Measurements from ENCODE around the gene MXD4. TPM values are rescaled to one million over a fixed set of nuclear protein-coding genes. Genes with fewer than 3 reads are reported as not detected.

Gene MXD4
- total RNA-seq, 1 experiment from 2014 or later, result 9.1 TPM

DNA sequence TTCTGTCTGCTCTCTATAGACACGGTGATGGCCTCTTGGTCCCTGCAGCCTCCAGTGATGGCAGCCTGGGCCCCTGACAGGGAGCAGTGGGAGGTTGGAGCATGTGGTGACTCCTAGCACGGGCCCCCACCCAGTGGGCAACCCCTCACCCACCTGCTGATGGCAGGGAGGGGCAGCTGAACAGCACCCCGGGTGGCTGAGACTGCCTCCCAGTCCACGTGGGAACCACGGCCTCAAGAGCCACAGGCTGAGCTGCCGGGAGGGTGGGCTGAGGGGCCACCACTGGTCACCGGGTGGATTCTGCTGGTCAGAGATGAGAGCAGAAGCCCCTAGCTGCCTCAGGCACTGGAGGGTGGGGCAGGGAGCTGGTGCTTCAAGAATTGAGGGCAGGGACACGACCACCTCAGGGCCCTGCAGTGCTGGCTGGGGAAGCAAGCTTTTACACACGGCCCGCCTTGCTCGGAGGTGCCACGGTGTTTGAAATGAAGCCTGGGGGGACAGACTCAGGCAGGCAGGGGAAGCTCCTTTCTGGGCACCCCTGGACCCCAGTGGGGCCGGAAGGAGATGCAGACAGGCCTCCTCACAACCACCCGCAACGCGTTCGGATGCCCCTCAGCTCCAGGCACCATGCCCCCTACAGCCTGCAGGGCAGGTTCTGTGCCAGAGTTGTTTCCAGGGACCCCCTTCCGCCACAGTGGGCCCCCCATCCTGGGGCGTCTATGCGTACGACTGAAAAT lies 13.7 kb downstream of the MXD4 start:
- ChIA-PET POLR2A (ENCODE audit: low non-redundant PET) (no interaction called here), CTCF (no interaction called here)
- no peak overlapping the region for H3K27ac ChIP-seq (ENCODE audit: low read depth, low read length, poor library complexity, severe bottlenecking)
- no TSS peak for BruUV-seq (replicated peaks)
- TF ChIP-seq, protein P1, sequence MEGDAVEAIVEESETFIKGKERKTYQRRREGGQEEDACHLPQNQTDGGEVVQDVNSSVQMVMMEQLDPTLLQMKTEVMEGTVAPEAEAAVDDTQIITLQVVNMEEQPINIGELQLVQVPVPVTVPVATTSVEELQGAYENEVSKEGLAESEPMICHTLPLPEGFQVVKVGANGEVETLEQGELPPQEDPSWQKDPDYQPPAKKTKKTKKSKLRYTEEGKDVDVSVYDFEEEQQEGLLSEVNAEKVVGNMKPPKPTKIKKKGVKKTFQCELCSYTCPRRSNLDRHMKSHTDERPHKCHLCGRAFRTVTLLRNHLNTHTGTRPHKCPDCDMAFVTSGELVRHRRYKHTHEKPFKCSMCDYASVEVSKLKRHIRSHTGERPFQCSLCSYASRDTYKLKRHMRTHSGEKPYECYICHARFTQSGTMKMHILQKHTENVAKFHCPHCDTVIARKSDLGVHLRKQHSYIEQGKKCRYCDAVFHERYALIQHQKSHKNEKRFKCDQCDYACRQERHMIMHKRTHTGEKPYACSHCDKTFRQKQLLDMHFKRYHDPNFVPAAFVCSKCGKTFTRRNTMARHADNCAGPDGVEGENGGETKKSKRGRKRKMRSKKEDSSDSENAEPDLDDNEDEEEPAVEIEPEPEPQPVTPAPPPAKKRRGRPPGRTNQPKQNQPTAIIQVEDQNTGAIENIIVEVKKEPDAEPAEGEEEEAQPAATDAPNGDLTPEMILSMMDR (conservative IDR thresholded peaks at IDR 0.05; ENCODE audit: low read depth, low read length), result no peak
- TF ChIP-seq EZH2 (IDR thresholded peaks at IDR 0.05; ENCODE audit: borderline replicate concordance, low read depth, low read length, poor library complexity, severe bottlenecking), result no peak
- intact Hi-C loops (cut with micrococcal nuclease; ENCODE audit: unreplicated experiment), result no loop called here
- no peak for DNase-seq (ENCODE audit: low spot score)
- H3K4me1 ChIP-seq (ENCODE audit: insufficient read depth, low read length, poor library complexity, severe bottlenecking), result peaks cover 22% of the 10 kb centered on the region
- no peaks in the 10 kb centered on the region for H3K27me3 ChIP-seq (replicated peaks; ENCODE audit: insufficient read depth, low read depth, low read length, poor library complexity)
- H3K4me3 ChIP-seq (ENCODE audit: low read depth, low read length, poor library complexity, severe bottlenecking), result no peak overlapping the region
- no peaks in the 10 kb centered on the region for H3K9me3 ChIP-seq (ENCODE audit: low read depth, low read length, poor library complexity, severe bottlenecking)
- H3K36me3 ChIP-seq (ENCODE audit: insufficient read depth, low read length, poor library complexity, severe bottlenecking), result no peaks in the 10 kb centered on the region

DNA sequence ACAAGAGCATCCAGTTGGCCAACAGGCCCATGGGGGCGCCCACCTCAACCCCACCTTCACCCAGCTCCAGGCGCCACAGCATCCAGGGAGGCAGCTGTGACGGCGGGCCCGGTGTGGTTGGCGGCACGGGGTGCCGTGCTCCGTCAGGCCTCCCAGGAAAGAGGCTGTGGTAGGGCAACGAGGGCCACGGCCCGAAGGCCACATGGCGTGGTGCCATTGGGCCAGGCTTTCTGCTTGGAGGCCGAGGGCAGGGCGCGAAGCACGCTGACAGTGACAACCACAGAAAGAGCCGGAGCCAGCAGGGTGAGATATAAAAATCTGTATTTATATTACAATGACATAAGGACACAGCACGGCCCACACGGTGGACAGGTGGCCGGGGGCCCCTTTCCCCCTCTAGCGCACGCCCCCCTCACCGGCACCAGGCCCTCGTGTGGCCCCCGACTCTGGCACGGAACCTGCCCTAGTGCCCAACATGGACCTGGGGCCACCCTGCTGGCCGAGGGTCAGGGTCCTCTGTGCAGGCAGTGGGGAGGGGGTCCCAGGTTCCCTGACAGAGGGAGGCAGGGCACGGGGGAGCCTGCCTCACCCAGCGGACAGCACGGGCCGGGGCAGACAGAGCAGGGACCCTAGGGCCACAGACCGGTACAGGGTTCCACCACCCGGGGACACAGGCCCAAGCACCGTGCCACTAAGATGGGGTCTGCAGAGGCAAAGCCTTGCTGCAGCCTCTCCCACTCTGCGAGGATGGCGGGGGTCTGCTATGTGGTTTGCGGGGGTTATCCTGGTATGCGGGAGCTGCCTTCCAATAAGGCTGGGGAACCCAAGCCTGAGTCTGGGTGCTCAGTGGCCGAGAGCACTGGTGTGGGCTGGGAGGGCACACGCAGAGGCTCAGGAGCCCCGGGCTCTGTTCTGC lies 14.5 kb downstream of the MXD4 start:
- TF ChIP-seq EZH2 (IDR thresholded peaks at IDR 0.05; ENCODE audit: borderline replicate concordance, low read depth, low read length, poor library complexity, severe bottlenecking), result no peak
- TF ChIP-seq, protein P1 (conservative IDR thresholded peaks at IDR 0.05; ENCODE audit: low read depth, low read length), result no peak
- Histone ChIP-seq H3K36me3 (ENCODE audit: insufficient read depth, low read length, poor library complexity, severe bottlenecking) (no peaks in the 10 kb centered on the region), H3K4me3 (ENCODE audit: low read depth, low read length, poor library complexity, severe bottlenecking) (no peak overlapping the region), H3K9me3 (ENCODE audit: low read depth, low read length, poor library complexity, severe bottlenecking) (no peaks in the 10 kb centered on the region), H3K4me1 (ENCODE audit: insufficient read depth, low read length, poor library complexity, severe bottlenecking) (peaks cover 22% of the 10 kb centered on the region), H3K27me3 (replicated peaks; ENCODE audit: insufficient read depth, low read depth, low read length, poor library complexity) (no peaks in the 10 kb centered on the region), H3K27ac (ENCODE audit: low read depth, low read length, poor library complexity, severe bottlenecking) (no peak overlapping the region)
- POLR2A ChIA-PET (ENCODE audit: low non-redundant PET), result no interaction called here
- CTCF ChIA-PET, result no interaction called here
- no TSS peak for BruUV-seq (replicated peaks)
- no peak for DNase-seq (ENCODE audit: low spot score)
- intact Hi-C loops (cut with micrococcal nuclease; ENCODE audit: unreplicated experiment), result no loop called here

DNA sequence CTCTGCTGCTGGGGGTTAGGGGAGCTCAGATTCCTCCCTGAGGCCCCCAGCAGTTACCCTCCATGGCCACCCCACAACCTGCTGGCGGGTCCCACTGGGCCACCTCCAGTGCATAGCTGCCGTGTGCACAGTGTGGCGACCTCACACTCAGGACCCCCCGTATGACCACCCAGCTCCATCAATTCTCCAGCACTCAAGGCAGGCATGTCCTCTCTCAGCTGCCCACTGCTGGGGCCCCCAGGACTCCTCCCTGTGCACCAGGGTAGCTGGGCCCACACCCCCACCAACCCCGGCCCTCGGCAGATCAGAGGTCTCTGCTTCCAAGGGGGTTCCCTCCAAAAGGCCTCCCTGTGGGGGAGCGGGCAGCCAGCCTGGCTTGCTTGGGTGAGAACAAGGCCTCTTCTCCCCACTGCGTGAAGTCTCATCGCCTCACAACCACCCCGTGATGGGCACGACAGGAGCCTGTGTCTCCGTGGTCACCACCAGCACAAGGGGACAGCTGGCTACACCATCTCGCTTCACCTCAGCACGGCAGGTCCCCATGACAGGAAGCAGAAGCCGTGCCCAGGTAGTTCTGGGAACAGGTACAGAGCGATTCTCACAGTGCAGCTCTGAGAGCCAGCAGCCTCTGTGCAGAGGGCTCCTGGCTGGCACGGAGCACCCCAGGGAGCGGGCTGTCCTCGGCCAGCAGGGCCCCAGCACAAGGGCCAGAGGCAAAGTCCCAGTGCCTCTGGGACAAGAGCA lies 15.4 kb downstream of the MXD4 start:
- BruUV-seq (replicated peaks), result no TSS peak
- Histone ChIP-seq H3K36me3 (ENCODE audit: insufficient read depth, low read length, poor library complexity, severe bottlenecking) (no peaks in the 10 kb centered on the region), H3K27ac (ENCODE audit: low read depth, low read length, poor library complexity, severe bottlenecking) (no peak overlapping the region), H3K27me3 (replicated peaks; ENCODE audit: insufficient read depth, low read depth, low read length, poor library complexity) (no peaks in the 10 kb centered on the region), H3K4me3 (ENCODE audit: low read depth, low read length, poor library complexity, severe bottlenecking) (no peak overlapping the region), H3K4me1 (ENCODE audit: insufficient read depth, low read length, poor library complexity, severe bottlenecking) (peaks cover 22% of the 10 kb centered on the region), H3K9me3 (ENCODE audit: low read depth, low read length, poor library complexity, severe bottlenecking) (no peaks in the 10 kb centered on the region)
- ChIA-PET POLR2A (ENCODE audit: low non-redundant PET) (no interaction called here), CTCF (no interaction called here)
- DNase-seq (ENCODE audit: low spot score), result no peak
- intact Hi-C loops (cut with micrococcal nuclease; ENCODE audit: unreplicated experiment), result no loop called here
- TF ChIP-seq, protein P1 (conservative IDR thresholded peaks at IDR 0.05; ENCODE audit: low read depth, low read length), result no peak
- TF ChIP-seq EZH2 (IDR thresholded peaks at IDR 0.05; ENCODE audit: borderline replicate concordance, low read depth, low read length, poor library complexity, severe bottlenecking), result no peak
